GM19023 (cell line): ENCODE measurements around the gene CHCHD3.
"Not testable (repeated sequence)": the region's sequence is repeated elsewhere in the genome, so short reads cannot be mapped to it uniquely, and the experiment has no call there.

ENCODE experiments used
- ATAC-seq: cut with Tn5 transposase; IDR thresholded peaks from one replicate; pipeline ENCODE4 v1.9.1; 2021; ENCODE audit warnings: mild to moderate bottlenecking, moderate library complexity; ENCODE audit not compliant: unreplicated experiment

CHCHD3 gene

GRCh38 chr7:133009426-133010252, 72.3 kb downstream of the CHCHD3 start:
- no peak for ATAC-seq

DNA sequence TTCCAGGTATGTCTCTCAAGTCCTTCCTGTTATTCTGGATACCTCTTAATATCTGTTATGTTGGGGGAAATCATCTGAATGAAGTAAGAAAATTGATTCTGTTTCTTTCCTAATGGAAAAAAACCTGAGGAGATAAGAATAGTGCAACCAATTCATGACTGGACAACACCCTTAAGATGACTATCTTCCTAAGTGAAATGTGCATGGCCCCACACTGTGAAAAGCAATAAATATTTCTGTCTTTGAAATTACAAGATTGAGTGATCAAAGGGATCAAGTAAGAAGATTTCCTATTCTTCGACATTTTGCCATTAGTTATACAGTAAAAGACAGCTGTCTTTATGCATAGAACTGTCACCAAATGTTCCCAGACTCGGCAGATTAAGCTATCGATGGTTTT, 73.9 kb downstream of the CHCHD3 start:
- no peak for ATAC-seq

DNA sequence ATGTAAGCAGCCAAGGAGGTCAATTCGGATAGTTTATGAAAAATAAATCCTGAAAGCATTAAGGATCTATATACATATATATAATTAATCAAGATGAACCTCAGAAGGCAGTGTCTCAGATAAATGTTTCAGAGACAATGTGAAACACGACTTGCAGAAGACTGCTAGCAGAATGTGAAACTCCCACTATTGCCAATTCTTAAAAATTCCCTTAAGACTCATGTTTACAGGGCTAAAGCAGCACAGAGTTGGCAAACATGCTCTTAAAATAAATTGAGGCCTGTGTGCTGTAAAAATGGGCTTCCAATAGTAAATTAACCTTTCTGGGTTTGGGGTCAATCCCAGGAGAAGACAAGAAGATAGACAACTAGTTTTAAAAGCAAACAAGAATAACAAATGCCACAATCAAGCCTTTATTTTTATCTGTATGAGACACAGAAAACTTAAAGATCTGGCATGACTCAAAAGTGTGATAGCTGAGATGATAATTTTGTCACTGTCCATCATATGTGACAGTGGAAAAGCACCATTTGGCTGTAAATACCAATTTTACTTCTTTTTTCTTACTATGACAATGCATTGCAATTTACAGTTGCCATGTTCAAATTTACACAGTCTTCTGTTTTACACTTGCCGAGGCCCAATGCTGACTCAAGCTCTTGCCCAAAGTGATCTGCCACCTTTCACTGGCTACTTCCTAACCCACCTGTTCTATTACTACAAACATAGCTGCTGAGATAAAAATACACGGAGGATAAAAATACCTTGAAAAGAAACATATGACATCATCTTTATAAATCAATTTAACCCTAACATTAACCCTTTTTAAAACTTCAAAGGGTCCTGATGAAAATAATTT, 78.6 kb downstream of the CHCHD3 start:
- no peak for ATAC-seq

DNA sequence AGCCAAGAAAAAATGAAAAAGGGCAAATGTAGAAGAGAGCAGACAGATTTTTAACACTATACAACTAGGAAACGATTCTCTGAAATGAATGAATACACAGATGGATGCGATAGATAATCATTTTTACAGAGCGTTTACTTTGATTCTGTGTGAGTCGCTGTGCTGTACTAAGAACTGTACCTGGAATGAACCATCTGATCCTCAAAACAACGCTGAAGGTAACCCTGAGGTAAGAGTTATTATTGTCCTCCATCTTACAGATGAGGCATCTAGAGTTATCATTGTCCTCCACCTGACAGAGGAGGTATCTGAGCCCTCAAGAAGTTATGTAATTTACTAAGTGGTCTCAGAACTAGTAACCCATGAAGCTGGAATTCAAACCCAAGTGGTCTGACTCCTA, 80.2 kb downstream of the CHCHD3 start:
- ATAC-seq, result no peak

- ATAC-seq, result no peak
These were observed 82.0 kb downstream of the CHCHD3 start for GRCh38 chr7:132999845-133000244.

DNA sequence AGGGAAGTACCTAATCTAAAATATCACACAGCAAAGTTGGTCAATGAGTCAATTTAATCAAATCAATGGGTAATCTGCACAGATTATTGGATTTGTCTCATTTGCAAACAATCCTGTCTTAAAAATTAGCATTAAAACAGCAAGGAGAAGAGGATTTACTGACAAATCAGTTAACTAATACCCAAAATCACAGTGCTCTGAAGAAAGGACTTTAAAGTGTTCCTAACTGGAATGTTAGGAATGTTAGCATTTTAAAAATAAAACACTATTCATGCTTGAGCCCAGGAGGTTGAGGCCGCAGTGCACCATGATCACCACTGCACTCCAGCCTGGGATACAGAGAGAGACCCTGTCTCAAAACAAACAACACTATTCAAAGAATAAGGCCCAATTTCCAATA, 83.1 kb downstream of the CHCHD3 start:
- no peak for ATAC-seq

GRCh38 chr7:132997505-132997904, 84.4 kb downstream of the CHCHD3 start:
- no peak for ATAC-seq

DNA sequence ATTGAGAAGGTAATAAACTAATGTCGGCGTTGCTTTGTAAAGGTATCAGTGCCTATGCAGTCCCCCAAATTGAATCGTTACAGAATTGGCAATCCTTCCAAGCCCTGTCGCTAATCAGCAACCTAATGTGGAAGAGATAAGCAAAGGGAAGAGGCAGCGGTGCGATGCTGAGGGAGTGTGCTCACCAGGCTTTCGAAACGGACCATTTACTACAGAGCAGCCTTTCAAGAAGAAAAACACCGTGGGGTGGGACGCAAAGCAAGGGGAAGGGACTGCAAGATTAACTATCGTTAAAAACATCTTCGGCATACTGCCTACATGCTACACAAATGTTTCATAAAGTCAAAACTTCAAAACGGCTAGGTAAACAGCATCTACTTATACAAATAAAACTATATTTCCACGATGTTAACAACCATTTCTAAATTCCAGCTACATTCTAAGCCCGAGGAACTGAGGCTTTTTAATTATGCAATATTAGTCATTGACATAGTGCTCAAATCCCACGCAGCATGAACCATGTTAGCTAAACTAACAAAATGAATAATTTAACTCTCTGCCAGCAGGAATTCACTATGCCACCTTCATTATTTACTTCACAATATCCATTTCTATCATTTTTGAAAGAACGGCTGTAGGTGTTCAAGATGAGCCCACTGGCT, 85.2 kb downstream of the CHCHD3 start:
- ATAC-seq, result no peak

DNA sequence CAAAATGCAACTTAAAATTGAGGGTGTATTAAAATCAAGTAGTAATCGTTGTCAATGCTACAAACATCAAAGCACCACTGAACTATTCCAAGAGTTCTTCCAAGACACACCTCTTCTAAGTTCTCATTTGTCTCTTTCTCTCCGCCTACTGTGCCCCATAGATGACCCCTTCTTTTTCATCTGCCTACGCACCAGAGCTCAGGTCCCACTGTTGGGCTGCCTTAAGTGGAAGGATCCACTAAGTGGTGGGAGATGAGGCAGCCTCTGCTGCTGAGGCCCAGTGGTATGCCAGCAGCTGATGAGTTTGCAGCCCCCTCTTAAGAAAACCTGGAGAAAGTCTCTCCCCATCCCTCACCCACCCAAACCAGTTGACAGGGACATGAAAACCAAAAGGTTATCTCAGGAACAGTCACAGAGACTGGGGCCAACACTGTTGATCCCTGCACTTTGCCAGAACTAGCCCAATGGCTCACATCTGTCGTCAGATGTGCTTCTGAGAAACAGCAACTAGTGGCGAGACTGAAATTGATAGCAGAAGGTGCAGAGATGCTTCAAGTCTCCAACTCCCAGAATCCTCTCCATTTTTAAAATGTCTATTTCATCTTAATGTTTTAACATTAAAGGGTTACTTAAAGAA, 88.4 kb downstream of the CHCHD3 start:
- ATAC-seq, result no peak

DNA sequence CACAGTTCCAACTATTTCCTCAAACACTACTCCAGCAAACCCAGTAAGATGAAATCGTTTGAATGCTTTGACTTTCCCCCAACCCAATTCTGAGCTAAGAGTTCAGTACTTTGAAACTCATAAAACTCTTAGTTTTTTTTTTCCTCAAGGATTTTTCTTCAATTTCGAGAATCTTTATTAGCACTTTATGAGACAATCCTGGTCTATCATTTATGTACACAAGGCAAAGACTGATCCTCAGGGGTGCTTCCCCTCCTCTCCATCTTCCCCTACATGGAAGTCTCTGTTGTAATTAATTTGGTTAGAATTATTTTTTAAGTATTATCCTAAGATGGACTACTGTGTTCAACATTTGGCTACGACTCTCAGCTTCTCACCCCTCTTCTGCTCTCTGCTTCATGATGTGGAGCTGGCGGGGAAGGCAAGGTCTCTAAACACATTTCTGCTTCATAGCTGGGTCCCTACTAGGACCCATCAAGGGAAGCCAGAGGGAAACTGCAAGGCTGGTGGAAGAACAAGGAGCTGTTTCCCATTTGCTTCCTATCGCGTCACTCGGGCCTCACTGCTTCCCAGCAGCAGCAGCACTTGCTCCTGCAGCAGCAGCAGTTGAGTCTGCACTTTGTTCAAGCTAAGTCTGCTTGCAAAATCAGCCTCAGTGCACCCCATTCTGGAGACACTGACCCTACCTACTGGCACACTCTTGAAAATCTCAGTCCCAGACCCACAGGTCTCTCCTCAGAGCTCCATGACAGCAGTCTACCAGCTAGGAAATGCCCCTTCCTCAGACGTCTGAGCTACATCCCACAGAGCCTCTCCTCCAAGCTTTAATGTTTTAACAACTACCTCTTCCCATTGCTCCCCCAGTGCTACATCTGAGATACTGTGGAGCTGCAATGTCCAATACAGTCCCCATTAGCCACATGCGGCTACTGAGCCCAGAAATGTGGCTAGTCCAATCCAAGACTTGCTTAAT, 90.0 kb downstream of the CHCHD3 start:
- ATAC-seq, result no peak

GRCh38 chr7:132988117-132988516, 93.8 kb downstream of the CHCHD3 start:
- no peak for ATAC-seq

GRCh38 chr7:132980402-132980801, 101.5 kb downstream of the CHCHD3 start:
- no peak for ATAC-seq

DNA sequence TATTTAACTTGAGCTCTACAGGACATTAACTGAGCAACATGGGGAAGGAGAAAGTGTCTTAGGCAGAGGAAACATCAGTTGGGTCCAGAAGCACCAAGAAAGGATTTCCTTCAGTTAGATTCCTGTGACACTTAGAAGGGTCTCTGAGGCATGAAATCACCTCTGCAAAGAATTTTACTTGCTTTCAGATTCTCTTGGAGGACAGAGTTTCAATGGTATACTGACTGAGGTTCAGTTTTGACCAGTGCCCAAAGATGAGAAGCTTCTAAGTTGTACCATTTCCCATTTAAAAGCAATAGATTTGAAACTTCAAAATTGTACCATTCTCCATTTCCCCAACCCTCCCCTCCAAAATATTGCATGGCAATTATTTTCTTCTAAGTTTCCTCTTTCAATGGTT, 102.4 kb downstream of the CHCHD3 start:
- ATAC-seq, result no peak

DNA sequence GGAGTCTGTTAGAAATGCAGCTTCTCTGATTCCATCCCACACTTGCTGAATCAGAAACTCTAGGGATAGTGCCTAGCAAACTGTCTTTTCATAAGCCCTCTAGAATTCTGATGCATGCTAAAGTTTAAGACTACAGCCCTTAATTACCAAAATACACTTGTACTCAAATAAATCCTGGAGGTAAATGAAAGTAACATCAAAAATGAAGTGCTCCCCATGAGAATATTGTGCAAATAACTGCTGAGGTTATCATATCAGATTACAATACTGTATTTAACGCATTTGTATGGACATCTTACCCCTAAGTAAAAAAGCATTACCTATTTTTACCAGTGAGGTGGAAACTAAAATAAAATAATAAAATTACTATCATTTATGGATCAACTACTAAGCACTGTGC, 104.7 kb downstream of the CHCHD3 start:
- ATAC-seq, result no peak

GRCh38 chr7:132972745-132973144, 109.1 kb downstream of the CHCHD3 start:
- no peak for ATAC-seq

- ATAC-seq, result no peak
These were observed 111.6 kb downstream of the CHCHD3 start for GRCh38 chr7:132970257-132970656.

- no peak for ATAC-seq
These were observed 112.4 kb downstream of the CHCHD3 start for GRCh38 chr7:132969520-132969919.

DNA sequence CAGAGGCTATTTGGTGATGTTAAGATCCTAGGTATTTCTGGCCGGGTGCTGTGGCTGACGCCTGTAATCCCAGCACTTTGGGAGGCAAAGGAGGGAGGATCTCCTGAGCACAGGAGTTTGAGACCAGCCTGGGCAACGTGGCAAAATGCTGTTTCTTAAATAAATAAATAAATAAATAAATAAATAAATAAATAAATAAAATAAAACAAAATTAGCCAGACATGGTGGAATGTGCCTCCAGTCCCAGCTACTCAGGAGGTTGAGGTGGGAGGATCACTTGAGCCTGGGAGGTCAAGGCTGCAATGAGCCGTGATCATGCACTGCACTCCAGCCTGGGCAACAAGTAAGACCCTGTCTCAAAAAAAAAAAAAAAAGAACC, 114.4 kb downstream of the CHCHD3 start:
- ATAC-seq, result not testable (repeated sequence)

GRCh38 chr7:132966754-132967469, 115.0 kb downstream of the CHCHD3 start:
- no peak for ATAC-seq
